ENCODE results near the gene GAS2L2. TPM values are rescaled to one million over a fixed set of nuclear protein-coding genes. Genes with fewer than 3 reads are reported as not detected.

Gene GAS2L2
- total RNA-seq, 2 experiments from 2014 or later = 0.07 TPM; not detected in 1

DNA sequence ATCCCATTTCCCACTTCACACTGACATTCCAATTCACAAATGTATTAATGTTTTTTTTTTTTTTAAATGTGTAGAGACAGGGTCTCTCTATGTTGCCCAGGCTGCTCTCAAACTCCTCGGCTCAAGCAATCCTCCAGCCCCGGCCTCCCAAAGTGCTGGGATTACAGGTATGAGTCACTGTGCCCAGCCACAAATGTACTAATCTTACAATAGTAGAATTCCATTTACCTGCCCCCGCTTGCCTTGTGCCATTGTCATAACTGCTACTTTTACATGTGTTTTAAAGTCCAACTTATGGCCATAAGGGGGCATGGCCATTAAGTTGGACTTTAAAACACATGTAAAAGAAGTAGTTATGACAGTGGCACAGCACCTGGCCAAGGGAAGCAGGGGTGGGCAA is 37.8 kb upstream of the GAS2L2 start:
- ChIA-PET POLR2A (no interaction called here), CTCF (interaction anchor here (0.5 to 1.8 kb wide), 4 partner anchors 9 to 697 kb away, joined by 3 to 5 read pairs (median 4); no protein-coding TSS in a partner anchor)
- H3K4me1 Mint-ChIP-seq = peaks cover 32% of the 10 kb centered on the region
- no peaks in the 10 kb centered on the region for H3K9me3 Mint-ChIP-seq (ENCODE audit: low read depth)
- no peak for DNase-seq
- no peak overlapping the region for H3K4me3 Mint-ChIP-seq
- intact Hi-C loops (cut with DNase I, micrococcal nuclease) = no loop called here
- no peak for ATAC-seq
- H3K36me3 Mint-ChIP-seq (ENCODE audit: low read depth) = no peaks in the 10 kb centered on the region
- no peak overlapping the region for H3K27ac Mint-ChIP-seq
- peaks cover 16% of the 10 kb centered on the region for H3K27me3 Mint-ChIP-seq

DNA sequence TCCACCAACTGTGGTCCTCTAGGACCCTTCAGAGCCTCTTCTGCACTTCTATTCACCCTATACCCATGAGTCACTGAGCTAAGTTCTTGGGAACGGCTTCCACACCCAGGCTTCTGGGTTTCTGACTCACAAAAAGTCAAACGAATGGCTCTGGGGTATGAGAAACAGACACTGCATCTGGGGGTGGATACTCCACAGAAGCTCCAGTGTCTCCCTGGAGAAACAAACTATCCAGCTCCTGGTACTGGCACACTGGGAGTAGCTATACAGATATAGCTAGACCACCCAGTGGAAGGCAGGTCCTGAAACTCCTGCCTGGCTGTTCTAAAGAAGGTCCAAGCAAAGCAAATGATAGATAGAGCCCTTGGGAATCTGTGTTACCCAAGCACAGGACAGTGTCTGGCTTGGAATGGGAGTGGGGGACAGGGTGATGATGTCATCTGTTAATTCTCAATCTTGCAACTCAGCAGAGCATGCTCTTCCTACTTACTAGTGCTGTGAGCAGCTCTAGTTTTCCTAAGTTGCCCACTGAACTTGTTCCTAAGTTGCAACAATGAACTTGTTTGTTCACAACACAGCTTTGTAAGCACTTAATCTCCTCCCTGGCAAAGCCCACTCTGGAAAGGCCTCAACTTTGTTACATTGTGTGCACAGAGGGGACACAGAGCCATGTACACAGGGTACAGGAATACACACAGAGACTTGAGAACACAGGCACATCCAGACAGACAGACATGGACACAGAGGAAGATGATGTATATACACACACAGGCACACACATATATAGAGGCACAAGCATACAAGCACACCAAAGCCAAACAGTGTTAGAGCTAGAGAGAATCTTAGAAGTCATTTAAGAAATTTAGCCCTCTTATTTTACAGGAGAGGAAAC is 35.7 kb upstream of the GAS2L2 start:
- ATAC-seq = peak; percentile 71

DNA sequence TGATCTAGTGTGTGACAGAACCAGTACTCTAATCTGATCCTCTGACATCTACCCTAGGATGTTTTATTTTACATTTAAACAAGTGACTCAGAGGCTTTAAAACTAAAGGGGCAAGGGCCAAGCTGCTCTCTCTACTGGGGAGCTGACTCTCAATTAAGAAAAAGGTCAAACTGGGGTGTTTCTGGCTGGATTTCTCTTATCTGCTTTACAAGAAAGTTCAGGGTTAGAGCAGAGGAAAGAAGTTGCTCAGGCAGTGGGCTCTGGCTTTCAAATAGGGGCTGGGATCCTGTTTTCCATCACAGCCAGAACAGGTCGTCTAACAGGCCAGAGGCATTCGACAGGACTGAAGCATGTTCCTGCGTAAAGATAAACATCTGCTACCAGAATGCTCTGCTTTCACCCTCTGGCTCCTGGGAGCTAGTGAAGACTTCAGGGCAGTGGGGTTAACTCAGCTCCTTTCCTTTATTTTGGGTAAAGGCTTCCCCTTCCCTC is 33.9 kb upstream of the GAS2L2 start:
- DNase-seq = no peak
- intact Hi-C loops (cut with DNase I, micrococcal nuclease) = loop anchor here in 1 of 2 experiments (2.0 kb wide), 1 partner anchor 20 kb away; no protein-coding TSS in a partner anchor
- Mint-ChIP-seq H3K27ac (no peak overlapping the region), H3K27me3 (peaks cover under 1% of the 10 kb centered on the region), H3K4me1 (peaks cover 17% of the 10 kb centered on the region), H3K4me3 (no peak overlapping the region), H3K36me3 (ENCODE audit: low read depth) (no peaks in the 10 kb centered on the region), H3K9me3 (ENCODE audit: low read depth) (no peaks in the 10 kb centered on the region)
- CTCF ChIA-PET = interaction anchor here (0.5 to 1.3 kb wide), 6 partner anchors 11 to 43 kb away, joined by 3 read pairs; no protein-coding TSS in a partner anchor
- no peak for ATAC-seq
- POLR2A ChIA-PET = no interaction called here

More for the DNA sequence above, 35.7 kb upstream of the GAS2L2 start:
- ChIA-PET POLR2A (no interaction called here), CTCF (interaction anchor here (0.6 to 1.9 kb wide), 8 partner anchors 11 to 958 kb away, joined by 3 to 8 read pairs (median 4); no protein-coding TSS in a partner anchor)
- H3K9me3 Mint-ChIP-seq (ENCODE audit: low read depth) = no peaks in the 10 kb centered on the region
- peaks cover 23% of the 10 kb centered on the region for H3K4me1 Mint-ChIP-seq
- no peak for DNase-seq
- H3K27me3 Mint-ChIP-seq = peaks cover 8% of the 10 kb centered on the region
- no peak overlapping the region for H3K4me3 Mint-ChIP-seq
- H3K27ac Mint-ChIP-seq = no peak overlapping the region
- no peaks in the 10 kb centered on the region for H3K36me3 Mint-ChIP-seq (ENCODE audit: low read depth)
- intact Hi-C loops (cut with DNase I, micrococcal nuclease) = no loop called here

DNA sequence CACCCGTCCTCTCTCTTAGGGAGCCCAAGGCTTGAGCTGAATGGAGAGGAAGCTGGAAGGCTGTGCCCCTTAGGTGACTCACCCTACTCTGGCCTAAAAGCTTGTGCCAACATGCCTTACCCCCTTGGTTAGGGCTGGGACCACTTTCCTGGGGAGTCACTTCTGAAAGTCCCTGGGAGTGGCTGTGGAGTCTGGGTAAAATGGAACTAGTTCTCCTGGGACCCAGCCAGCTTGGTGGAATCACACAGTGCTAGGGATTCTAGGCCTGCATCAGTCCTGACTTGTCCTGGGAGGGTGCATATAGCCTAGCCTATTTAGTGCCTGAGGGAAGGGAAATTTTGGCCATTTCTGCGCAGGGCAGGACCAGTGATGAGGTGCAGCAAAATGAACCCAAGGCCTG is 31.9 kb upstream of the GAS2L2 start:
- intact Hi-C loops (cut with DNase I, micrococcal nuclease) = no loop called here
- peaks cover 17% of the 10 kb centered on the region for H3K4me1 Mint-ChIP-seq
- POLR2A ChIA-PET = interaction anchor here (0.5 kb wide), 1 partner anchor 588 kb away, joined by 5 read pairs; no protein-coding TSS in a partner anchor

GRCh38 chr17:35780950-35781349 is 27.9 kb upstream of the GAS2L2 start:
- intact Hi-C loops (cut with DNase I, micrococcal nuclease) = no loop called here
- no peaks in the 10 kb centered on the region for H3K9me3 Mint-ChIP-seq (ENCODE audit: low read depth)
- DNase-seq (no peak), ATAC-seq (no peak)
- POLR2A ChIA-PET = no interaction called here
- no peaks in the 10 kb centered on the region for H3K4me1 Mint-ChIP-seq
- peaks cover 3% of the 10 kb centered on the region for H3K27me3 Mint-ChIP-seq
- no peak overlapping the region for H3K27ac Mint-ChIP-seq
- no peak overlapping the region for H3K4me3 Mint-ChIP-seq
- no peaks in the 10 kb centered on the region for H3K36me3 Mint-ChIP-seq (ENCODE audit: low read depth)
- CTCF ChIA-PET = interaction anchor here (0.6 to 2.7 kb wide), 5 partner anchors 11 to 34 kb away, joined by 3 to 14 read pairs (median 5); no protein-coding TSS in a partner anchor

More for the DNA sequence above, 31.9 kb upstream of the GAS2L2 start:
- CTCF ChIA-PET = no interaction called here
- H3K9me3 Mint-ChIP-seq (ENCODE audit: low read depth) = no peaks in the 10 kb centered on the region
- DNase-seq (no peak), ATAC-seq (no peak)
- H3K36me3 Mint-ChIP-seq (ENCODE audit: low read depth) = no peaks in the 10 kb centered on the region
- no peaks in the 10 kb centered on the region for H3K27me3 Mint-ChIP-seq
- no peak overlapping the region for H3K4me3 Mint-ChIP-seq
- no peak overlapping the region for H3K27ac Mint-ChIP-seq

DNA sequence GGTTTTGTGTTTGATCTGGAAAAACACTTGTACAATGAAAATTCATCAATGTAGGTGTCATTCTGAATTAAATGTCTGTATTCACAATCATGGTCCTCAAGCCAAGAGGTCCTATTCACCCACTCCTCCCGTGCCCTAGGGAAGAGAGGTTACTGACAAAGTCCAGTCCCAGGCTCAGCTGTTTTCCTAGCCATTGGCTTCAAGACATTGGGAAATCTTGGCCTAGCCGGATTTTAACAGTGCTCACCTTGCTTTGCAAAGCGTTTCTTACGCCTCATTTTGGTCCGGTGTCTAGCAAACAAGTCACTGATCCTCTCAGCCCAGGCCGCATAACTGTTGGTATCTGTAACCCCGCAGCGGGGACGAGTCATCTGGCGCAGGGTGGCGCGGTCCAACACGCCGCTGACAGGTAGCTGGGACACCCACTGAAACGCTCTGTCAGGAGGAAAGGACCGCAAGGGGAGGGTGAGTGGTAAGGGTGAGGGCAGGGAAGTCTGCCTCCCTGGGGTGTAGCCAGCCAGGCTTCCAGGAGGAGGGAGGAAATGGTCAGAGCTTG is 25.7 kb upstream of the GAS2L2 start:
- no peaks in the 10 kb centered on the region for H3K9me3 Mint-ChIP-seq (ENCODE audit: low read depth)
- H3K36me3 Mint-ChIP-seq (ENCODE audit: low read depth) = no peaks in the 10 kb centered on the region
- DNase-seq = no peak
- H3K4me1 Mint-ChIP-seq = no peaks in the 10 kb centered on the region
- H3K27me3 Mint-ChIP-seq = peaks cover 3% of the 10 kb centered on the region
- no peak overlapping the region for H3K4me3 Mint-ChIP-seq
- no peak for ATAC-seq
- ChIA-PET CTCF (interaction anchor here (4.7 kb wide), 1 partner anchor 15 kb away, joined by 18 read pairs; no protein-coding TSS in a partner anchor), POLR2A (no interaction called here)
- no peak overlapping the region for H3K27ac Mint-ChIP-seq
- intact Hi-C loops (cut with DNase I, micrococcal nuclease) = no loop called here

GRCh38 chr17:35775583-35775982 is 22.5 kb upstream of the GAS2L2 start:
- Mint-ChIP-seq H3K4me3 (no peak overlapping the region), H3K27me3 (peaks cover 3% of the 10 kb centered on the region), H3K36me3 (ENCODE audit: low read depth) (no peaks in the 10 kb centered on the region), H3K9me3 (ENCODE audit: low read depth) (no peaks in the 10 kb centered on the region), H3K27ac (no peak overlapping the region), H3K4me1 (no peaks in the 10 kb centered on the region)
- CTCF ChIA-PET = interaction anchor here (0.6 to 4.7 kb wide), 5 partner anchors 8 to 110 kb away, joined by 3 to 18 read pairs (median 3); no protein-coding TSS in a partner anchor
- intact Hi-C loops (cut with DNase I, micrococcal nuclease) = no loop called here
- no peak for ATAC-seq
- no peak for DNase-seq
- POLR2A ChIA-PET = no interaction called here

DNA sequence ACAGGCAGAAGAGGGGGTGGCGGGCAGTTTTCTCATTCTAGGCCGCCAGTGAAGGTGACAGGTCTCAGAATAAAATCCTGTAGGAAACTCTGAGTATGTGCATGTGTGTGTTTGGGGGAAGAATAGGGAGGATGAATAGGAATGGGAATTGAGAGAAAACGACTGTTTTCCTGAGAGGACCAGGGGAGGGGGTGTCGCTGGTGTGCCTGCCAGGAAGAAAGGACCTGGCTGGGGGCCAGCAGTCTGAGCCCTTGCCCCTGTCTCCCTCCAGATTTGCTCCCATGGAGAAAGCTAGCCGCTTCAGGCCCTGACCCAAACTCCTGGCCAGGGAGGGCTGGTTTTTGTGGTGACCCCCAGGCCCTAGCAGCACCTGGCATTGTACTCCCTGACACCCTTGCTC is 22.0 kb upstream of the GAS2L2 start:
- ChIA-PET POLR2A (no interaction called here), CTCF (interaction anchor here (0.6 to 4.7 kb wide), 5 partner anchors 8 to 110 kb away, joined by 3 to 18 read pairs (median 3); no protein-coding TSS in a partner anchor)
- Mint-ChIP-seq H3K36me3 (ENCODE audit: low read depth) (no peaks in the 10 kb centered on the region), H3K27ac (no peak overlapping the region), H3K9me3 (ENCODE audit: low read depth) (no peaks in the 10 kb centered on the region), H3K4me3 (no peak overlapping the region), H3K4me1 (no peaks in the 10 kb centered on the region), H3K27me3 (peaks cover 3% of the 10 kb centered on the region)
- intact Hi-C loops (cut with DNase I, micrococcal nuclease) = no loop called here
- no peak for ATAC-seq
- no peak for DNase-seq

DNA sequence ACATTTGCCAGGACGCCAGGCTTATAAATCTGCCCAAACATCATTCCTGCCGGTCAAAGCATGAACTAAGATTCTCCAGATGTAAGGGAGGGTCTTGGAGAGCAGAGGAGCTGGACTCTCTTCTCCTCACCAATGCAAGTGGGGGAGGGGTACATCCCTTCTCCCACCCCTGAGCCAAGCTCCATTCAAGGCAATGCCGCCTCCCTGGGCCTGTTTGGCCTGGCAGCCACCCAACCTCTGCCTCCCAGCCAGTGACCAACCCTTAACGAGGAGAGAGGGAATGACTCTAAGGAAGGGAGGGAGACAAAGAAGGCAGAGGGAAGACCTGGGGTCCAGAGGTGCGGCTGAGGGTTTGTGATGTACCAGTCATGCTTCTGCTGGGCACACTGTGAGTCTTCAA is 21.5 kb upstream of the GAS2L2 start:
- H3K4me1 Mint-ChIP-seq = no peaks in the 10 kb centered on the region
- DNase-seq (no peak), ATAC-seq (no peak)
- H3K27me3 Mint-ChIP-seq = peaks cover 3% of the 10 kb centered on the region
- H3K27ac Mint-ChIP-seq = no peak overlapping the region
- H3K4me3 Mint-ChIP-seq = no peak overlapping the region
- intact Hi-C loops (cut with DNase I, micrococcal nuclease) = no loop called here
- CTCF ChIA-PET = interaction anchor here (1.1 to 4.7 kb wide), 3 partner anchors 10 to 14 kb away, joined by 3 to 18 read pairs (median 7); no protein-coding TSS in a partner anchor
- POLR2A ChIA-PET = interaction anchor here (0.6 kb wide), 1 partner anchor 20 kb away, joined by 3 read pairs; no protein-coding TSS in a partner anchor
- H3K36me3 Mint-ChIP-seq (ENCODE audit: low read depth) = no peaks in the 10 kb centered on the region
- H3K9me3 Mint-ChIP-seq (ENCODE audit: low read depth) = no peaks in the 10 kb centered on the region

DNA sequence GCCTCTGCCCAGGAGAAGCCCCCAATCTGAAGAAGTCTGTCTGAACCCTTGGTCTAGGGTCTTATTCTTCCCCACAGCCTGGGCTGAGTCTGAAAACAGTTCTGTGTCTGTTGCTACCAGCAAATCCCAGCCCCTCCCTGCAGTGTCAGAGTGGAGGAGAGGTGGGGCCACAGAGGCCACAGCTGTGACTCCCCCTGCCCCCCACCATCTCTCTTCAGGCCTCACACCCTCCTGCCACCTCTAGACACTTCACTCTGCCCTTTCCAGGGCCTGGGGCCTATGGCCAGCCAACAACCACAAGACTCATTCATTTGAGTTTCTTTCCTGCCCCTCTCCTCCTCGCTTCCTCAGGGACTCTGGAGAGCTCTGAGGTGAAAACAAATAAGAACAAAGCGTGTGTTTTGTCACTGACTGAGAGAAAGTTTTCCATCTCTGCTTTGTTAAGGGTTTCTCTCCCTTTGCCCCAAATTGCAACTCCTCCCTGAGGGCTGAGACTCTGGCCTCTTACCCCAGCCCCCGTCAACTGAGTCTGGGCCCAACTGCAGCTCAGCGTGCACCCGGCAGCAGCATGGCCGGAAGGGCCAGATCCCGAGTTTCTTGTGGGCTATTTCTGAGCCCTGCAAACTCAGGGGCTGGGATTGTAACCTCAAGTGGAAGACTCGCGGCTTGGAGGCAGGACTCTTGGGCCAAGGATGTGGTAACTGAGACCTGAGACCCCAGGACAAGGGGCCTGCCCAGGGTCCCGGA is 20.8 kb upstream of the GAS2L2 start:
- DNase-seq = no peak
- ATAC-seq = no peak
- H3K4me3 Mint-ChIP-seq = no peak overlapping the region
- no peaks in the 10 kb centered on the region for H3K4me1 Mint-ChIP-seq
- intact Hi-C loops (cut with DNase I, micrococcal nuclease) = no loop called here
- CTCF ChIA-PET = interaction anchor here (1.6 kb wide), 1 partner anchor 10 kb away, joined by 7 read pairs; no protein-coding TSS in a partner anchor
- no peak overlapping the region for H3K27ac Mint-ChIP-seq
- no peaks in the 10 kb centered on the region for H3K9me3 Mint-ChIP-seq (ENCODE audit: low read depth)
- peaks cover 3% of the 10 kb centered on the region for H3K27me3 Mint-ChIP-seq
- POLR2A ChIA-PET = interaction anchor here (0.6 kb wide), 1 partner anchor 20 kb away, joined by 3 read pairs; no protein-coding TSS in a partner anchor
- no peaks in the 10 kb centered on the region for H3K36me3 Mint-ChIP-seq (ENCODE audit: low read depth)

- POLR2A ChIA-PET = no interaction called here
- no peak for ATAC-seq
- peaks cover 3% of the 10 kb centered on the region for H3K27me3 Mint-ChIP-seq
- H3K4me3 Mint-ChIP-seq = no peak overlapping the region
- no peaks in the 10 kb centered on the region for H3K9me3 Mint-ChIP-seq (ENCODE audit: low read depth)
- CTCF ChIA-PET = interaction anchor here (1.4 to 1.6 kb wide), 2 partner anchors 9 to 15 kb away, joined by 4 to 7 read pairs; no protein-coding TSS in a partner anchor
- intact Hi-C loops (cut with DNase I, micrococcal nuclease) = no loop called here
- no peaks in the 10 kb centered on the region for H3K36me3 Mint-ChIP-seq (ENCODE audit: low read depth)
- no peak overlapping the region for H3K27ac Mint-ChIP-seq
- no peaks in the 10 kb centered on the region for H3K4me1 Mint-ChIP-seq
- no peak for DNase-seq
These were observed 20.1 kb upstream of the GAS2L2 start for GRCh38 chr17:35773129-35773528.
